ENCODE results near the gene DPY19L2.
"Not testable (repeated sequence)": the region's sequence is repeated elsewhere in the genome, so short reads cannot be mapped to it uniquely, and the experiment has no call there.

DPY19L2 gene

GRCh38 chr12:63663005-63663404 lies 5.3 kb downstream of the DPY19L2 start:
- not testable (repeated sequence) for DNase-seq (ENCODE audit: low read depth)

GRCh38 chr12:63658501-63658900 lies 9.8 kb downstream of the DPY19L2 start:
- DNase-seq (ENCODE audit: low read depth) = not testable (repeated sequence)

DNA sequence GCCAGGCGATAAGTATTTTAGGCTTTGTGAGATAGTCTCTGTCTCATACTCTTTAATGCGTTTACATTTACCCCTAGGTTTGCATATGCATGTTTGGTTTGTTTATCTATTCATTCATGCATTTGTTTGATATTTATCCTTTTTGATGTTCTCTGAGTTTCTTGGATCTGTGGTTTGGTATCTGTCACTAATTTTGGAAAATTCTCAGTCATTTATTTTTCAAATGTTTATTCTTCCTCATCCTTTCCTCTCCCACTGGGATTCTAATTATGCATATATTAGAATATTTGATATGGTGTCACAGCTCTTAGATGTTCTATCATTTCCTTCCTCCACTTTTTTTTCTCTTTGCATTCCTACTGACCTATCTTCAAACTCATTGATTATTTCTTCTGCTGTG lies 11.9 kb downstream of the DPY19L2 start:
- DNase-seq (ENCODE audit: low read depth) = not testable (repeated sequence)

DNA sequence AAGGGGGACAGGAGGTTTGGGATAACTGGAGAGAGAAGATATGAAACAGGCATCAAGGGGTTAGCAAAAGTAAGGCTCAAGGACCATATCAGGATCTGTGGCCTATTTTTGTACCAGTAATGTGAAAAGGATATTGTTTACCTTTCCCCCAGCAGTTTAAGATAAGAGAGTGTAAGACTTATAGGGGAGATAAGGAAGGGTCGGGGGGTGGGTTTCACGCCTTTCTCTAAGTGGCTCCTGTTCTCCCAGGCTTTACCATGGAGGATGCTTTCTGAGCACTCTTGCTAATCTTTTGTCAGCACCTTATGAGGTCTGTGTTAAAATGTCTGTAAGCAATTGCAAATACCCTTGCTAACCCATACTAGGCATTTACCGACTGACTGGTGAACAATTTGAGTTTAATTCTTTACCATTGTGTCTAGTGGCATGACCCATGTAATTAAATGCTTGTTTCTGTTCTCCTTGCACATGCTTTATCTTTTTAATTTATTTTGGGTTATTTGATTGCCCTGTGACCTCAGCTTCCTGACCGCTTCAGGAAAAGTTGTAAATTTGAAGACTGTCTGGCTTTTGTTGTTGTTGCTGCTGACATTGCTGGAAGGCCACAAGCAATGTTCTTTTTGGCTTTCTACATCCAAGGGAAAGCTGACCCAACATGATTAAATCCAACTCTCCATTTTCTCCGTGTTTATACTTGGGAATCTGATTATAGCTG lies 12.6 kb downstream of the DPY19L2 start:
- DNase-seq (ENCODE audit: low read depth) = not testable (repeated sequence)

- not testable (repeated sequence) for DNase-seq (ENCODE audit: low read depth)
These were observed 13.8 kb downstream of the DPY19L2 start for GRCh38 chr12:63654481-63654880.

DNA sequence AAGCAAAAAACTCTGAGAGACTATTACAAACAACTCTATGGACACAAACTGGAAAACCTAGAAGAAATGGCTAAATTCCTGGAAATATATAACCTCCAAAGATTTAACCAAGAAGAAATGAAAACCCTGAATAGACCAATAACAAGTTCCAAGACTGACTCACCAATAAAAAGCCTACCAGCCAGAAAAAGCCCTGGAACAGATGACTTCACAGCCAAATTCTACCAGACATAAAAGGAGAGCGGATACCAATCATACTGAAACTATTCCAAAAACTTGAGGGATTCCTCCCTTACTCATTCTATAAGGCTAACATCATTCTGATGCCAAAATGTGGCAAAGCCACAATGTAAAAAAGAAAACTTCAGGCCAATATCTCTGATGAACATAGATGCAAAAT lies 18.8 kb downstream of the DPY19L2 start:
- peak; percentile 63 for DNase-seq (ENCODE audit: low read depth)

- DNase-seq (ENCODE audit: low read depth) = peak; percentile 57
These were observed 24.7 kb downstream of the DPY19L2 start for GRCh38 chr12:63643381-63644140.

GRCh38 chr12:63624258-63624657 lies 44.0 kb downstream of the DPY19L2 start:
- DNase-seq (ENCODE audit: low read depth) = not testable (repeated sequence)

GRCh38 chr12:63615544-63615943 lies 52.7 kb downstream of the DPY19L2 start:
- DNase-seq (ENCODE audit: low read depth) = not testable (repeated sequence)

DNA sequence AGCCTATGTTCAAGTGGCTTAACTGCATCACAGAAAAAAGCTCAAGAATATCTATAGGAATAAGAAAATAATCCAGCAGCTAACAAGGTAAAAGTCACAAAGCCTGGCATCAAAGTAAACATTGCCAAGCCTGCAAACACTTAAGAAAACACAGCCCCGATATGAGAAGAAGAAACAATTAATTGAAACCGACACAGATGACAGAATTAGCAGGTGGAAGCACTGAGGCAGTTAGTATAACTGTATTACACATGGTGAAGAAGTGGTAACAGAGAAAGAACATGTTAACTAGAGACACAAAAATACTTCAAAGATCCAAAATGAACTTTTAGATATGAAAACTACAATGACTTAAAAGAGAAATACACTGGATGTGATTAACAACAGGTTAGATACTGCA lies 57.0 kb downstream of the DPY19L2 start:
- DNase-seq (ENCODE audit: low read depth) = not testable (repeated sequence)

DNA sequence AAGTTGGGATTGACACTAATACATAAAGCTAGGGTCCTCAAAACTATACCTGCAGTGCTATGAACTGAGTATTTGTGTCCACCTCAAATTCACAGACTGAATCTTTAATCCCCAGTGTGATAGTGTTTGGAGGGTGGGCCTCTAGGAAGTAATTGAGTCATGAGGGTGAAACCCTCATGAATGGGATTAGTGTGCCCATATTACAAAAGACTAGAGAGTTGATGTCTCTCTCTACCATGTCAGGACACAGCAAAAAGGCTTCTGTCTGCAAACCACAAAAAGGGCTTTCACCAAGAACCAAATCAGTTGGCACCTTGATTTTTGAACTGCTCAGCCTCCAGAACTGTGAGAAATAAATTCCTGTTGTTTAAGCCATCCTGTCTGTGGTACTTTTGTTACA lies 59.0 kb downstream of the DPY19L2 start:
- not testable (repeated sequence) for DNase-seq (ENCODE audit: low read depth)

DNA sequence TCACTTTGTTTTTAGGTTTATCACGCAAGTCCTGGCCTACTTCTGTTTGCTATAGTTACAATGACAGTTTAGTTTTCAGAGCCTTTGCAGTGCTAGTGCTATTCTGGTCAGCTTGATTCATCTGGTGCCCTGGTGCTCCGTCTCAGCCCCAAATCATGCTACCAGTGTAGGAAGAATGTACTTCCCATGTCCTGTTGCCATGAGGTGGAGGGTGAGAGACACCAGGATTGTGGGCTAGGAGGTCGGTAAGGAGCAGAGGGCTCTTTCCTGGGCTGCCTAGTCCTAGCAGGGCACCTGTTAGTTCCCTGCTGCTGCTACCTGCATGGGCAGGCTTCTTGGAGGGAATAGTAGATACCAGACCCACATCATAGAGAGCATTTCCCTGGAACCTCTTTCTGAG lies 63.3 kb downstream of the DPY19L2 start:
- not testable (repeated sequence) for DNase-seq (ENCODE audit: low read depth)

DNA sequence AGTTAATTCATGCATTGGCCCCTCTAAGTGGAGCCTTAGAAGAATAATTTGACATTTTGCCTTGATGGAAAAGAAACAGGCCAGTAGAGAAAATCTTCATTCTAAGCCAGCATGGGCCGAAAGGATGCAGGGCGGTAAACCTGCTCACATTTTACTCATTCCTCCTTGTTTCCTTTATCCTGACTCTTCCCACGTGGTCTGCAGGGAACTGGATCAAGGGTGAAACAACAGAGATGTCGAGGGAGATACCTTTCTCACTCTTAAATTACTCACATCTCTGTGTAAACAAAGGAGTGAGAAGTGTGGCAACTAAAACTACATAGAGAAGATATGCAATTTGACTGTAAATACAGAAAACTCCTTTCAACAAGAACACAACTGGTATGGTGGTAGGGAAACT lies 73.5 kb downstream of the DPY19L2 start:
- DNase-seq (ENCODE audit: low read depth) = peak; percentile 24

- DNase-seq (ENCODE audit: low read depth) = peak; percentile 46
These were observed 83.9 kb downstream of the DPY19L2 start for GRCh38 chr12:63584426-63584825.

DNA sequence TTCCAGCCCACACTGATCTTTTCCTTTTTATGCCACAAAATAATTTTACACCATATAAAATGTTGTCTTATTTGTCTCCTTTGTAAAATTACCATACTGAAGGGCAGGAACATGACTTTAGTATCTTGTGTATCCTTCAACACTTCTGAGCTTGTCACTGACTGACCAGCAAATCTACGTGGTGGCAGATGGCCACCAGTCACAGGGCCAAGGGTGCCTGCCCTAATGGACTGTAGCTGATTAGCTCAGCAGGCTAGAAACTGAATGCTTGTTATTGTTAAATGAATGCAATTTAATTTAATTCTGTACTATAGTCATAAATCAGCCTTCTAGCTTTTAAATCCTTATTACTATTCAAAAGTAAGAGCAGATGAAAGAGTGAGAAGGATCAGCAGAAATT lies 85.0 kb downstream of the DPY19L2 start:
- DNase-seq (ENCODE audit: low read depth) = not testable (repeated sequence)

GRCh38 chr12:63577631-63578030 lies 90.7 kb downstream of the DPY19L2 start:
- not testable (repeated sequence) for DNase-seq (ENCODE audit: low read depth)

GRCh38 chr12:63572038-63572437 lies 96.3 kb downstream of the DPY19L2 start:
- DNase-seq (ENCODE audit: low read depth) = not testable (repeated sequence)

DNA sequence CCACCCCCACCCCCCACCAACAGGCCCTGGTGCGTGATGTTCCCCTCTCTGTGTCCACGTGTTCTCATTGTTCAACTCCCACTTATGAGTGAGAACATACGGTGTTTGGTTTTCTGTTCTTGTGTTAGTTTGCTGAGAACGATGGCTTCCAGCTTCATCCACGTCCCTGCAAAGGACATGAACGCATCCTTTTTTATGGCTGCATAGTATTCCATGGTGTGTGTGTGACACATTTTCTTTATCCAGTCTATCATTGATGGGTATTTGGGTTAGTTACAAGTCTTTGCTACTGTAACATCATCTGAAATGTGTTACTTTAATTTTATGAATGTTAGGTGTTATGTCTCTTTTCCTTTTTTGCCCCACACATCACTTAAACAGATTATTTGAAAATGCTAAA lies 109.8 kb downstream of the DPY19L2 start:
- DNase-seq (ENCODE audit: low read depth) = not testable (repeated sequence)

DNA sequence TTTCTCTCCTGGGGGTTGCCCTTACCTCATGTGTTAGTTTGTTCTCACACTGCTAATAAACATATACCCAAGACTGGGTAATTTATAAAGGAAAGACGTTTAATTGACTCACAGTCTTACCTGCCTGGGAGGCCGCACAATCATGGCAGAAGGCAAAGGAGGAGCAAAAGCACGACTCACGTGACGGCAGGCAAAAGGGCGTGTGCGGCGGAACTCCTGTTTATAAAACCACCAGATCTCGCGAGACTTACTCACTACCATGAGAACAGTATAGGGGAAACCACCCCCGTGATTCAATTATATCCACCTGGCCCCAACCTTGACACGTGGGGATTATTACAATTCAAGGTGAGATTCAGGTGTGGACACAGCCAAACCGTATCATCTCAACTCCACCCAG lies 116.9 kb downstream of the DPY19L2 start:
- DNase-seq (ENCODE audit: low read depth) = not testable (repeated sequence)

GRCh38 chr12:63549034-63549433 lies 119.3 kb downstream of the DPY19L2 start:
- not testable (repeated sequence) for DNase-seq (ENCODE audit: low read depth)

- DNase-seq (ENCODE audit: low read depth) = not testable (repeated sequence)
These were observed 122.9 kb downstream of the DPY19L2 start for GRCh38 chr12:63545298-63545916.

GRCh38 chr12:63538656-63539055 lies 129.6 kb downstream of the DPY19L2 start:
- not testable (repeated sequence) for DNase-seq (ENCODE audit: low read depth)

DNA sequence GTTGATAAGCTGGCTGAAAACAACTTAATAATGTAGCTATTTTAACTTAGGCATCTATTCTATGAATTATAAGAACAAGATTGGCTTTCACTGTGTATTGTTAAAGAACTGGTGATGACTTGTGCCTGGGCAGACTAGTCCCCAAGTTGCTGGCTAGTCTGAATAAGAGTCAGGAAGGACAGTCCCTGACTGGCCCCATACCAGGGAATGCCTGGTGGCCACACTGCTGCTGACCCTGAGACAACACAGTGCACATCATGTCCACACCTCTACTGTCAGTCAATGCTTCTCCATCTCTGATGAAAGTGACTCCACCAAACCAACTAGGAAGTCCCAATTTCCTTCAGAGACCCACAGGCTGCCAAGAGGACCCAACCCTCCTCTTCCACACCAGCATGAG lies 130.5 kb downstream of the DPY19L2 start:
- not testable (repeated sequence) for DNase-seq (ENCODE audit: low read depth)

All from iris pigment epithelial cell (primary cell).